Measurements from ENCODE around the gene ARFGAP2. TPM values are rescaled to one million over a fixed set of nuclear protein-coding genes. Genes with fewer than 3 reads are reported as not detected.
"Not testable (repeated sequence)": the region's sequence is repeated elsewhere in the genome, so short reads cannot be mapped to it uniquely, and the experiment has no call there.

ARFGAP2 gene
- polyA plus RNA-seq, 1 donor (not counting 4 experiments of a cell fraction or from before 2014, with no cell fraction given), result 51.0 TPM

GRCh38 chr11:47201015-47201414 lies 24.3 kb upstream of the ARFGAP2 start:
- no peak for TF ChIP-seq EZH2 (IDR thresholded peaks at IDR 0.05; ENCODE audit: low read length)
- TF ChIP-seq CTCF (optimal IDR thresholded peaks at IDR 0.05 in 1 of 3, IDR thresholded peaks at IDR 0.05 in 1 of 3, conservative IDR thresholded peaks at IDR 0.05 in 1 of 3; ENCODE audit: extremely low read depth in 1 of 3, insufficient read depth in 2 of 3, low read length in 3 of 3), result no peak
- Histone ChIP-seq H3K9me3 (ENCODE audit: control insufficient read depth, low read depth, low read length) (no peaks in the 10 kb centered on the region), H3K9me1 (ENCODE audit: control insufficient read depth, extremely low read depth, insufficient read depth, low read length) (no peaks in the 10 kb centered on the region), H3K4me1 (ENCODE audit: control insufficient read depth, extremely low read depth, insufficient read depth, low read length) (peaks cover 16% of the 10 kb centered on the region), H3K4me2 (ENCODE audit: control insufficient read depth, extremely low read depth, insufficient read depth, low read depth, low read length) (no peak overlapping the region), H3K9ac (ENCODE audit: control insufficient read depth, extremely low read depth, insufficient read depth, low read length) (no peak overlapping the region), H3K4me3 (ENCODE audit: control insufficient read depth in 2 of 3, extremely low read depth in 1 of 3, insufficient read depth in 2 of 3, low read depth in 1 of 3, low read length in 3 of 3) (no peak overlapping the region), H4K20me1 (ENCODE audit: control insufficient read depth, extremely low read depth, insufficient read depth, low read length) (no peaks in the 10 kb centered on the region), H3K27ac (ENCODE audit: control insufficient read depth, insufficient read depth, low read length) (no peak overlapping the region), H3K79me2 (ENCODE audit: control insufficient read depth, insufficient read depth, low read length) (no peaks in the 10 kb centered on the region), H2AFZ (ENCODE audit: control insufficient read depth, low read length) (no peak overlapping the region), H3K36me3 (ENCODE audit: control insufficient read depth in 2 of 2, extremely low read depth in 1 of 2, insufficient read depth in 2 of 2, low read length in 2 of 2) (no peaks in the 10 kb centered on the region), H3K27me3 (ENCODE audit: control insufficient read depth, extremely low read depth, insufficient read depth, low read length) (no peaks in the 10 kb centered on the region)
- dilution Hi-C loops (cut with MboI; ENCODE audit: extremely low pct_ligation_motif_present, low sequenced_read_pairs), result no loop called here
- DNase-seq (ENCODE audit: low read depth, low spot score) (no peak), FAIRE-seq (no peak)

GRCh38 chr11:47198161-47198560 lies 21.5 kb upstream of the ARFGAP2 start:
- H3K9ac ChIP-seq (ENCODE audit: control insufficient read depth, extremely low read depth, insufficient read depth, low read length); H3K27me3 ChIP-seq (ENCODE audit: control insufficient read depth, extremely low read depth, insufficient read depth, low read length); H3K4me3 ChIP-seq (ENCODE audit: control insufficient read depth in 2 of 3, extremely low read depth in 1 of 3, insufficient read depth in 2 of 3, low read depth in 1 of 3, low read length in 3 of 3); H3K79me2 ChIP-seq (ENCODE audit: control insufficient read depth, insufficient read depth, low read length); DNase-seq (ENCODE audit: low read depth, low spot score); H3K36me3 ChIP-seq (ENCODE audit: control insufficient read depth in 2 of 2, extremely low read depth in 1 of 2, insufficient read depth in 2 of 2, low read length in 2 of 2); H3K9me3 ChIP-seq (ENCODE audit: control insufficient read depth, low read depth, low read length); H3K4me2 ChIP-seq (ENCODE audit: control insufficient read depth, extremely low read depth, insufficient read depth, low read depth, low read length); dilution Hi-C loops (cut with MboI; ENCODE audit: extremely low pct_ligation_motif_present, low sequenced_read_pairs); FAIRE-seq; H3K27ac ChIP-seq (ENCODE audit: control insufficient read depth, insufficient read depth, low read length); H3K4me1 ChIP-seq (ENCODE audit: control insufficient read depth, extremely low read depth, insufficient read depth, low read length); H2AFZ ChIP-seq (ENCODE audit: control insufficient read depth, low read length); H3K9me1 ChIP-seq (ENCODE audit: control insufficient read depth, extremely low read depth, insufficient read depth, low read length); H4K20me1 ChIP-seq (ENCODE audit: control insufficient read depth, extremely low read depth, insufficient read depth, low read length): not testable (repeated sequence)

DNA sequence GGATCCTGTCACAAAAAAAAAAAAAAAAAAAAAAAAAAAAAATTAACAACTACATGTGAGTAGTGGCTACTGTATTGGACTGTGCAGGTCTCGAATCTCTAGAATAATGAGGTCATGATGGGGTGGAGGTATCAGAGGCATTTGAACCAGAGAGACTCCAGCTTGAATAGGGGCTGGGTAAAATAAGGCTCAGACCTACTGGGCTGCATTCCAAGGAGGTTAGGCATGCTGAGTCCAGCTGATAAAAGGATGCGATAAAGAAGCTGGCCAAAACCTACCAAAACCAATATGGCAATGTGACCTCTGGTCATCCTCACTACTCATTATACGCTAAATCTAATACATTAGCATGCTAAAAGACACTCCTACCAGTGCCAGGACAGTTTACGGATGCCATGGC lies 15.4 kb upstream of the ARFGAP2 start:
- TF ChIP-seq CTCF (optimal IDR thresholded peaks at IDR 0.05 in 1 of 3, IDR thresholded peaks at IDR 0.05 in 1 of 3, conservative IDR thresholded peaks at IDR 0.05 in 1 of 3; ENCODE audit: extremely low read depth in 1 of 3, insufficient read depth in 2 of 3, low read length in 3 of 3), result no peak
- no peak for TF ChIP-seq EZH2 (IDR thresholded peaks at IDR 0.05; ENCODE audit: low read length)
- Histone ChIP-seq H3K36me3 (ENCODE audit: control insufficient read depth in 2 of 2, extremely low read depth in 1 of 2, insufficient read depth in 2 of 2, low read length in 2 of 2) (no peaks in the 10 kb centered on the region), H2AFZ (ENCODE audit: control insufficient read depth, low read length) (no peak overlapping the region), H3K79me2 (ENCODE audit: control insufficient read depth, insufficient read depth, low read length) (no peaks in the 10 kb centered on the region), H3K9me3 (ENCODE audit: control insufficient read depth, low read depth, low read length) (no peaks in the 10 kb centered on the region), H3K9ac (ENCODE audit: control insufficient read depth, extremely low read depth, insufficient read depth, low read length) (no peak overlapping the region), H3K4me2 (ENCODE audit: control insufficient read depth, extremely low read depth, insufficient read depth, low read depth, low read length) (no peak overlapping the region), H3K27ac (ENCODE audit: control insufficient read depth, insufficient read depth, low read length) (no peak overlapping the region), H3K4me3 (ENCODE audit: control insufficient read depth in 2 of 3, extremely low read depth in 1 of 3, insufficient read depth in 2 of 3, low read depth in 1 of 3, low read length in 3 of 3) (no peak overlapping the region), H4K20me1 (ENCODE audit: control insufficient read depth, extremely low read depth, insufficient read depth, low read length) (no peaks in the 10 kb centered on the region), H3K4me1 (ENCODE audit: control insufficient read depth, extremely low read depth, insufficient read depth, low read length) (peaks cover 25% of the 10 kb centered on the region), H3K27me3 (ENCODE audit: control insufficient read depth, extremely low read depth, insufficient read depth, low read length) (no peaks in the 10 kb centered on the region), H3K9me1 (ENCODE audit: control insufficient read depth, extremely low read depth, insufficient read depth, low read length) (no peaks in the 10 kb centered on the region)
- dilution Hi-C loops (cut with MboI; ENCODE audit: extremely low pct_ligation_motif_present, low sequenced_read_pairs), result no loop called here
- FAIRE-seq (no peak), DNase-seq (ENCODE audit: low read depth, low spot score) (no peak)

- FAIRE-seq; H3K36me3 ChIP-seq (ENCODE audit: control insufficient read depth in 2 of 2, extremely low read depth in 1 of 2, insufficient read depth in 2 of 2, low read length in 2 of 2); H4K20me1 ChIP-seq (ENCODE audit: control insufficient read depth, extremely low read depth, insufficient read depth, low read length); H3K4me3 ChIP-seq (ENCODE audit: control insufficient read depth in 2 of 3, extremely low read depth in 1 of 3, insufficient read depth in 2 of 3, low read depth in 1 of 3, low read length in 3 of 3); H3K9me3 ChIP-seq (ENCODE audit: control insufficient read depth, low read depth, low read length); H3K27me3 ChIP-seq (ENCODE audit: control insufficient read depth, extremely low read depth, insufficient read depth, low read length); H3K9ac ChIP-seq (ENCODE audit: control insufficient read depth, extremely low read depth, insufficient read depth, low read length); H3K79me2 ChIP-seq (ENCODE audit: control insufficient read depth, insufficient read depth, low read length); DNase-seq (ENCODE audit: low read depth, low spot score); dilution Hi-C loops (cut with MboI; ENCODE audit: extremely low pct_ligation_motif_present, low sequenced_read_pairs); H3K9me1 ChIP-seq (ENCODE audit: control insufficient read depth, extremely low read depth, insufficient read depth, low read length); H3K27ac ChIP-seq (ENCODE audit: control insufficient read depth, insufficient read depth, low read length); H3K4me2 ChIP-seq (ENCODE audit: control insufficient read depth, extremely low read depth, insufficient read depth, low read depth, low read length); H2AFZ ChIP-seq (ENCODE audit: control insufficient read depth, low read length): not testable (repeated sequence)
- H3K4me1 ChIP-seq (ENCODE audit: control insufficient read depth, extremely low read depth, insufficient read depth, low read length), result peaks cover 32% of the 10 kb centered on the region
Measured at GRCh38 chr11:47191137-47191536, 14.5 kb upstream of the ARFGAP2 start.
